Measurements from ENCODE around the gene ARRB1. TPM values are rescaled to one million over a fixed set of nuclear protein-coding genes. Genes with fewer than 3 reads are reported as not detected.

The ARRB1 gene
- total RNA-seq, 1 donor from 2014 or later, result 16.6 TPM

DNA sequence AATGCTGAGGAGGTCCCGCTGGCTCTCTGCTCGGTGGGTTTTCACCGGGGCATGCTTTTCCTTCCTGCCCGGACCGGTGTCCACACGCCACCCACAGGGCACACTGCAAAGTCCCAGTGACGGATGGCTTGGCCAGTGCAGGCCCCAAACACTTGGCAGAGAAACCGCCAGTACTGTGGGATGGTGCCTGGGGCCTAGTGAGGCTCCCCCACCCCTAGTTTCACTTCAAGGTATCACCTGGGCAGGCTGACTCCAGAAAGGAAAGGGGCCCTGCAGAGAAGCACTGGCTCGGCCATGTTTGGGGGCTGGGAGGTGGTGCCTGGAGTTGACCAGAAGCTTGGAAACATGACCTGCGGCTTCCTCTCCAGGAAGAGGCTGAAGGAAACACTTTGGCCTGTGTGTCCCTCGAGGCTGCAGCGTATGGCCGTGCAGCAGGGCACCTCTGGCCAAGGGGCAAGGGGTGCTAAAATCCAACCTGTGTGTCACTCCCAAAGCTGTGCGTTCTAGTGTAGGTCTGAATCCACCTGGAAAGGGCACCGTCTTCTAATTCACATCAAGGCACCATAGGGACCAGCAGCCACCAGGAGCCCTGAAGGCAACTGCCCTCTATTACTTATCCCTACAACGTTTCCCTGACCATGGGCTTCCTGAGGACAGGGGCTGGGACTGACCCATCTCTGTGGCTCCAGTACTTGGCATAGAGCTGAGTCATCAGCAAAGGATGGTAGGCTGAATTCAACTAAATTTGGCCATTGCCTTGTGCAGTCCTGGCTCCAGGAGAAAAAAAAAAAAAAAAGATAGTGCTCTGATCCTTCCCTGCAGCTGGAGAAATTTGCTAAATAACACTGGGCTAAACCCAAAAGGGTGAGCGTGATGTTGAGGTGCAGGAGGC is 88.3 kb downstream of the ARRB1 start:
- peaks cover 1% of the 10 kb centered on the region for H3K36me3 Mint-ChIP-seq (ENCODE audit: low read depth)
- peaks cover 5% of the 10 kb centered on the region for H3K4me1 Mint-ChIP-seq (ENCODE audit: low read depth)
- no peak overlapping the region for H3K27ac Mint-ChIP-seq (ENCODE audit: unreplicated experiment)
- no peaks in the 10 kb centered on the region for H3K9me3 Mint-ChIP-seq (ENCODE audit: low read depth)
- H3K4me3 Mint-ChIP-seq (ENCODE audit: unreplicated experiment), result no peak overlapping the region
- H3K27me3 Mint-ChIP-seq (ENCODE audit: low read depth), result peaks cover 5% of the 10 kb centered on the region
- DNase-seq (ENCODE audit: low spot score), result peak; percentile 59
- TF ChIP-seq CTCF (IDR thresholded peaks at IDR 0.05), result no peak

DNA sequence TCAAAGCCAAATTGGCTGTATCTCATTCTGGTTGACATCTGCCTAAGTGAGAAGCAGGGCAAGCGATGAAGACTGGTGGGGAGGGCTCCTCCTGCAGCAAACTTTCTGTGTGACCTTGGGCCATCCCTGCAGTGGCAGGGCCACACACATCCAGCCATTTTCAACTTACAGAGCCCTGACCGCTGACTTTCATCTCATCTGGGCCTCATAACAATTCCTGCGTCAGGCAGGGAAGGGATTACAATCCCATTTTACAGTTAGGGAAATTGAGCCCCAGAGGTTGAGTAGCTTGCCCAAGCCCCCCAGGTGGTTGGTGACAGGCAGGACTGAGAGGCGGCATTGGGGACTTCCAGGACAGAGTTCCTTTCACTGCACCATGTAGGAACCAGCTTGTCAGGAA is 89.0 kb downstream of the ARRB1 start:
- no peaks in the 10 kb centered on the region for H3K4me1 Mint-ChIP-seq (ENCODE audit: low read depth)

GRCh38 chr11:75261902-75262361 is 89.5 kb downstream of the ARRB1 start:
- peaks cover 15% of the 10 kb centered on the region for H3K27me3 Mint-ChIP-seq (ENCODE audit: low read depth)
- peak; percentile 32 for DNase-seq (ENCODE audit: low spot score)
- no peaks in the 10 kb centered on the region for H3K9me3 Mint-ChIP-seq (ENCODE audit: low read depth)
- no peak overlapping the region for H3K4me3 Mint-ChIP-seq (ENCODE audit: unreplicated experiment)
- H3K27ac Mint-ChIP-seq (ENCODE audit: unreplicated experiment), result no peak overlapping the region
- no peaks in the 10 kb centered on the region for H3K4me1 Mint-ChIP-seq (ENCODE audit: low read depth)
- TF ChIP-seq CTCF (IDR thresholded peaks at IDR 0.05), result no peak
- H3K36me3 Mint-ChIP-seq (ENCODE audit: low read depth), result no peaks in the 10 kb centered on the region

More for the DNA sequence above, 89.0 kb downstream of the ARRB1 start:
- no peak for TF ChIP-seq CTCF (IDR thresholded peaks at IDR 0.05)
- peak; percentile 13 for DNase-seq (ENCODE audit: low spot score)
- Mint-ChIP-seq H3K27ac (ENCODE audit: unreplicated experiment) (no peak overlapping the region), H3K36me3 (ENCODE audit: low read depth) (peaks cover 1% of the 10 kb centered on the region), H3K4me3 (ENCODE audit: unreplicated experiment) (no peak overlapping the region), H3K9me3 (ENCODE audit: low read depth) (no peaks in the 10 kb centered on the region), H3K27me3 (ENCODE audit: low read depth) (peaks cover 11% of the 10 kb centered on the region)

DNA sequence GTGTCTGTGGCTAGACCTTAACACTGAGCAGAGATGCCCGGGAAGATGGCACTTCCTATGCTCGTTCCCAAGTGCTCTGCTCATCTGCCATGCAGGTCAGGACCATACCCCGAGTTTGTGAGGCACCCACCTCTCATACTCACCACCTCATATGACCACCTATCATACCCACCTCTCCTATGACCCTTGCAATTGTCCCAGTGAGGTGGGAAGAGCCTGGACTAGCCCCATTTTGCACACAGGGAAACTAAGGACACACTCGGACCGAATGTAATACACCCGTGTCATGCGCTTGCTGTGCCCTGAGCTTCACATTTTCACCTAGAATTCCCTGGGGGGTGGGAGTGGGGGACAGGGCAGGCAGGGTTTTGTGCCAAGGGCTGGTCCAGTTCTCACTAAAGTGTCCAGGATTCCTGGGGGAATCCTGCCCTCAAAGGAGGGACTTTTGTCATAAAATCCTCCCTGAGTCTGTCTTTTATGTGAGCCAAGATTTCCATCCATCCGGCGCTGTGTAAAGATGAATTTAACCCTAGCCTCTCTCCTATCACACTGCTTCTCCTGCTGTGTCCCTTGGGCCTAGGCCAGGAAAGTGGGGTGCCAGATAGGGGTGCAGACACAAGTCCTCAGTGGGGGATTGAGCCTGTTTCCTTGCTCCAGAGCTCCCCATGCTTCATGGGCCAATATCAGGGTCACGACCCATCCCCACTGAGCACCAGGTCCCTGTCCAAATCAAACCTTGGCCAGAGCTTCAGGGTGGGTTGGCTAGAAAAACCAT is 90.9 kb downstream of the ARRB1 start:
- H3K9me3 Mint-ChIP-seq (ENCODE audit: low read depth), result no peaks in the 10 kb centered on the region

More for the DNA sequence above, 90.9 kb downstream of the ARRB1 start:
- Mint-ChIP-seq H3K36me3 (ENCODE audit: low read depth) (peaks cover 2% of the 10 kb centered on the region), H3K4me1 (ENCODE audit: low read depth) (no peaks in the 10 kb centered on the region), H3K4me3 (ENCODE audit: unreplicated experiment) (no peak overlapping the region), H3K27ac (ENCODE audit: unreplicated experiment) (no peak overlapping the region), H3K27me3 (ENCODE audit: low read depth) (peaks cover 23% of the 10 kb centered on the region)
- no peak for TF ChIP-seq CTCF (IDR thresholded peaks at IDR 0.05)
- DNase-seq (ENCODE audit: low spot score), result peak; percentile 36
